NK-92 (cell line): Measurements from ENCODE around the gene CFDP1.
"Not testable (repeated sequence)": the region's sequence is repeated elsewhere in the genome, so short reads cannot be mapped to it uniquely, and the experiment has no call there.

ENCODE experiments used
- DNase-seq: peaks from one replicate; lab custom pipeline; 2025; ENCODE audit not compliant: unreplicated experiment; lab: John Stamatoyannopoulos, UW

Gene CFDP1

GRCh38 chr16:75298267-75298666, 135.0 kb downstream of the CFDP1 start:
- DNase-seq: no peak

GRCh38 chr16:75296606-75297005, 136.7 kb downstream of the CFDP1 start:
- DNase-seq: no peak

- DNase-seq: no peak
Measured at GRCh38 chr16:75294773-75295459, 138.4 kb downstream of the CFDP1 start.

- DNase-seq: no peak
Measured at GRCh38 chr16:75293772-75294171, 139.5 kb downstream of the CFDP1 start.

GRCh38 chr16:75293173-75293572, 140.1 kb downstream of the CFDP1 start:
- no peak for DNase-seq

GRCh38 chr16:75292691-75293090, 140.6 kb downstream of the CFDP1 start:
- DNase-seq: no peak

GRCh38 chr16:75289189-75289588, 144.1 kb downstream of the CFDP1 start:
- DNase-seq: no peak

- DNase-seq: no peak
Measured at GRCh38 chr16:75288596-75289120, 144.6 kb downstream of the CFDP1 start.

GRCh38 chr16:75288181-75288580, 145.1 kb downstream of the CFDP1 start:
- no peak for DNase-seq

- no peak for DNase-seq
Measured at GRCh38 chr16:75287708-75288107, 145.6 kb downstream of the CFDP1 start.

- no peak for DNase-seq
Measured at GRCh38 chr16:75286389-75286788, 146.9 kb downstream of the CFDP1 start.

- DNase-seq: no peak
Measured at GRCh38 chr16:75282466-75283281, 150.6 kb downstream of the CFDP1 start.

GRCh38 chr16:75281826-75282225, 151.5 kb downstream of the CFDP1 start:
- no peak for DNase-seq

GRCh38 chr16:75281009-75281408, 152.3 kb downstream of the CFDP1 start:
- DNase-seq: not testable (repeated sequence)

GRCh38 chr16:75280331-75280804, 152.9 kb downstream of the CFDP1 start:
- no peak for DNase-seq

- no peak for DNase-seq
Measured at GRCh38 chr16:75279305-75279704, 154.0 kb downstream of the CFDP1 start.

GRCh38 chr16:75273054-75273925, 160.0 kb downstream of the CFDP1 start:
- DNase-seq: no peak

GRCh38 chr16:75272629-75273028, 160.7 kb downstream of the CFDP1 start:
- DNase-seq: not testable (repeated sequence)

- no peak for DNase-seq
Measured at GRCh38 chr16:75272097-75272551, 161.2 kb downstream of the CFDP1 start.

GRCh38 chr16:75271441-75272096, 161.7 kb downstream of the CFDP1 start:
- DNase-seq: no peak
